ENCODE data around the gene CACNA1B.
"Not testable (repeated sequence)": the region's sequence is repeated elsewhere in the genome, so short reads cannot be mapped to it uniquely, and the experiment has no call there.

CACNA1B gene

DNA sequence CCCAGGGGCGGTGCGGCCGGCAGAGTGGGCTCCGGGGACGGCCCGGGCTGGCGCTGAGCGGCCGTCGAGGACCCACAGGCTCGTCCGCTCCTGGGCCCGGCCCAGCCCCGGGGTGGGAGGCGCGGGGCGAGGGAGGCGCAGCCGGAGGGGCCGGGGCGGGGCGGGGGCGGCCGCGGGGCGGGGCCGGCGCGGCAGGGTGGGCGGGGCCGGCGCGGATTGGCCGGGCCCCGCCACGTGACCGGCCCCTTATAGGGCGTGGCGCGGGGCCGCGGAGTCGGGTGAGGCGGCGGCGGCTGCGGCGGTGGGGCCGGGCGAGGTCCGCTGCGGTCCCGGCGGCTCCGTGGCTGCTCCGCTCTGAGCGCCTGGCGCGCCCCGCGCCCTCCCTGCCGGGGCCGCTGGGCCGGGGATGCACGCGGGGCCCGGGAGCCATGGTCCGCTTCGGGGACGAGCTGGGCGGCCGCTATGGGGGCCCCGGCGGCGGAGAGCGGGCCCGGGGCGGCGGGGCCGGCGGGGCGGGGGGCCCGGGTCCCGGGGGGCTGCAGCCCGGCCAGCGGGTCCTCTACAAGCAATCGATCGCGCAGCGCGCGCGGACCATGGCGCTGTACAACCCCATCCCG is at the start of gene CACNA1B:
Gene CACNA1B (plus strand): TSS at position 277 of the 617 bp plus-strand sequence. CDS start 152 bp downstream, at position 429.
- not testable (repeated sequence) for H3K9ac ChIP-seq (ENCODE audit: low read length); H3K4me3 ChIP-seq (ENCODE audit: low read length); DNase-seq (ENCODE audit: low read depth); H3K36me3 ChIP-seq (ENCODE audit: control insufficient read depth, insufficient read depth, low read length, severe bottlenecking); H3K4me1 ChIP-seq (ENCODE audit: control insufficient read depth, insufficient read depth, low read length); H3K9me3 ChIP-seq (ENCODE audit: control insufficient read depth, low read length)
- peaks cover 28% of the 10 kb centered on the region for H3K27me3 ChIP-seq (replicated peaks; ENCODE audit: control insufficient read depth, insufficient read depth, low read length)

DNA sequence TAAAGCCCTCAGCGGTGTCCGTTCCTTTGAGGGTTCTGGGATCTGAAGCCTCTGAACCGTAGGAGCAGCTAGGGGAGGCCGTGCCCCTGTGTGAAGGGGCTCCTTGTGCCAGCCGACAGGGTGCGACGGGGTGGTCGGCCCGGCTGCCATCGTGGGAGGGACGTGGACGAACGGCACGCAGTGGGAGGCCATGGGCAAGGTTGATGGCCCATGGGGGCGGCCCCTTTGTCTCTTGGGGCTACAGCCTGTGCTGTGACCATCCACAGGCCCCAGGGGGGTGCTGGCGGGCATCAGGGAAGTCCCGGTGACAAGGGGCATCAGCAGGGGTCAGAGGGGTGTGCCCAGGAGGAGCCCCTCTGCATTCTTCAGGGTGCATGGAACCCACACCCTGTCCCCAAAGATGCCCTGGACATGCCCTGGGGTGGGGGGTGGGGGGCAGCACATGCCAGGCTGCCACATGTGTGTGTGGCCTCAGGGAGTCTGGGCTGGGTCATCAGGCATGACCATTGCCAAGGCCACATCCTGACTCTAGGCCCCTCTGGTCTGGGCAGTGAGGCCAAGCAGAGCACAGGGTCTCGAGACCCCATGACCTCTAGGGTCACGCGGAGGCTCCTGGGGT is 49.6 kb upstream of the CACNA1B start:
- no peaks in the 10 kb centered on the region for H3K4me1 ChIP-seq (ENCODE audit: control insufficient read depth, insufficient read depth, low read length)
- no peaks in the 10 kb centered on the region for H3K27me3 ChIP-seq (replicated peaks; ENCODE audit: control insufficient read depth, insufficient read depth, low read length)
- H3K4me3 ChIP-seq (ENCODE audit: low read length), result no peak overlapping the region
- H3K9me3 ChIP-seq (ENCODE audit: control insufficient read depth, low read length), result no peaks in the 10 kb centered on the region
- no peak for DNase-seq (ENCODE audit: low read depth)
- H3K36me3 ChIP-seq (ENCODE audit: control insufficient read depth, insufficient read depth, low read length, severe bottlenecking), result peaks cover 58% of the 10 kb centered on the region
- H3K9ac ChIP-seq (ENCODE audit: low read length), result no peak overlapping the region

DNA sequence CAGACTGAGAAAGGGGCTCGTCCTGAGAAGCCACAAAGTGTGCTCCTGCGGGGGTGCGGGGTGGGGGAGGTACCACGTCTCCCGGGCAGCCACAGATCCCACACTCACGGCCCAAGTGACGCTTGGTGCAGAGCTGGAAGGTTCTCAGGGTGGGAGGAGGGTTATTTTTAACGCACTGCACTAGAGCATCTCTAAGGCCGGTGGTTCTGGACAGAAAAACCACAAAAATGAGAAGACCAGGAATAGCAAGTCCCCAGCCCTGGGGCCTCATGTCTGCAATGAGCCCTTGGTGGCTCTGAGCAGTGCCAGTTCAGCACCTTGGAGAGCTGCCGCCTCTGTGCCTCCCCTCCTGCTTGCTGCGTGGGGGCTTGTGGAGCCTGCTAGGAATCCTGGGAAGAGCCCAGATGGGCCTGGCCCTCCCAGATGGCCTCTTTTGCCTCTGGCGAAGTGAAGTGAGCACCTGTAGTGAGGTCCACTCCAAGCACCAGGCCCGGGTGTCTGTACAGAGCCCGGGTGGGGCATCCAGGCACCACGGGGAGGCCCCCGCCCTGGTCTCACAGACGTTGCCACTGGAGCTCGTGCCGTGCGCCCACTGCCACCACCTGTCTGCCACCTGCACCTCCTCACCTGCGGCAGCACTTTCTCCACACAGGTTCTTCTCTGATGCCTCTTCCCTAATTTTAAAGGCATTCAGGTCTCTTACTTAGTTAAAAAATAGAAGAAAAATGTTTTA is 48.9 kb upstream of the CACNA1B start:
- H3K9ac ChIP-seq (ENCODE audit: low read length), result no peak overlapping the region
- DNase-seq (ENCODE audit: low read depth), result peak; percentile 24
- no peaks in the 10 kb centered on the region for H3K4me1 ChIP-seq (ENCODE audit: control insufficient read depth, insufficient read depth, low read length)
- peaks cover 65% of the 10 kb centered on the region for H3K36me3 ChIP-seq (ENCODE audit: control insufficient read depth, insufficient read depth, low read length, severe bottlenecking)
- H3K9me3 ChIP-seq (ENCODE audit: control insufficient read depth, low read length), result no peaks in the 10 kb centered on the region
- no peak overlapping the region for H3K4me3 ChIP-seq (ENCODE audit: low read length)
- H3K27me3 ChIP-seq (replicated peaks; ENCODE audit: control insufficient read depth, insufficient read depth, low read length), result no peaks in the 10 kb centered on the region

DNA sequence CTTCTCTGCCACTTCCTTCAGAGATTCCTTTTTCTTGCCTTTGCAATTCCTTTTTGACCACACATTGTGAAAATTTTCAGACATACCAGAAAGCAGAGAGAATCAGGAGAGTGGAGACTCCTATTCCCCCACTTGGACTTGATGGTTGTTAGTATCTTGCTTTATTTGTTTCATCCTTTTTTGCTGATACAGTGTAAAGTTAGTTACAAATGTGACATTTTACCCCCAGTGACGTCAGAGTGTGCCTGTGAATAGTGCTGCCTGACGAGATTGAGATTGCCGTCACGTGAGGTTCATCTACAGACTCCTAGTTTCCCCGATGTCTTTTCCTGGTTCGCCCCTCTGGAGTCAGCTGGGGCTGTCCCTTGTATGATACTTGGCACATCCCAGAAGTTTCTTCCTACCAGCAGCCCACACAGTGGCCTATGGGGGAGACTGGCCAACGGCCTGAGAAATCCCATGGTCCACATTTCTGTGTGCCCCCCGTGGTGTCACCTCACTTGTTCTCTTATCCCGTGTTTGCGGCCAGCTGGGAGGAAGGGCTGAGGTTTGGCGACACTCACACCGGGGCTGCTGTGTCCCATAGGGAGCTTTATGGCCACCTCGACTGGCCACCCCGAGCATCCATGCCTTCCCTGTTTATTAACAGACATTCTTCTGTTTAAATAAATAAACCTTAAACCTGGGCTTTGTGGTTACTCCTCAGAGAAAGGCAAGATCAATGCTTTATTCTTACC is 48.2 kb upstream of the CACNA1B start:
- Histone ChIP-seq H3K4me1 (ENCODE audit: control insufficient read depth, insufficient read depth, low read length) (no peaks in the 10 kb centered on the region), H3K4me3 (ENCODE audit: low read length) (no peak overlapping the region), H3K36me3 (ENCODE audit: control insufficient read depth, insufficient read depth, low read length, severe bottlenecking) (peaks cover 67% of the 10 kb centered on the region), H3K27me3 (replicated peaks; ENCODE audit: control insufficient read depth, insufficient read depth, low read length) (no peaks in the 10 kb centered on the region), H3K9ac (ENCODE audit: low read length) (no peak overlapping the region), H3K9me3 (ENCODE audit: control insufficient read depth, low read length) (no peaks in the 10 kb centered on the region)
- no peak for DNase-seq (ENCODE audit: low read depth)

DNA sequence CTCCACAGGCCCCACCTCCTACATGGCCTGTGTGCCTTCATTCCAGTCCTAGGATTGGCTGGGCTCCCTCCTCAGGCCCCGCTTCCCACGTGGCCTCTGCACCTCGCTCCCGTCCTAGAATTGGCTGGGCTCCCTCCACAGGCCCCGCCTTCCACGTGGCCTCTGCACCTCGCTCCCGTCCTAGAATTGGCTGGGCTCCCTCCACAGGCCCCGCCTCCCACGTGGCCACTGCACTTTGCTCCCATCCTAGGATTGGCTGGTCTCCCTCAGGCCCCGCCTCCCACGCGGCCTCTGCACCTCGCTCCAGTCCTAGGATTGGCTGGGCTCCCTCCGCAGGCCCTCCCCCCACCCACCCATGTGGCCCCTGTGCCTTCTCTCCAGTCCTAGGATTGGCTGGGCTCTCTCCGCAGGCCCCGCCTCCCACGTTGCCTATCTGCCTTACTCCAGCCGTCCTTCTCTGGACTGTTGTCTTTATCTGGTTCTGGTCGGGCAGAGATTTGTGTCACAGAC is 45.3 kb upstream of the CACNA1B start:
- DNase-seq (ENCODE audit: low read depth), result no peak
- Histone ChIP-seq H3K27me3 (replicated peaks; ENCODE audit: control insufficient read depth, insufficient read depth, low read length) (no peaks in the 10 kb centered on the region), H3K36me3 (ENCODE audit: control insufficient read depth, insufficient read depth, low read length, severe bottlenecking) (peaks cover 66% of the 10 kb centered on the region), H3K4me3 (ENCODE audit: low read length) (no peak overlapping the region), H3K4me1 (ENCODE audit: control insufficient read depth, insufficient read depth, low read length) (no peaks in the 10 kb centered on the region), H3K9ac (ENCODE audit: low read length) (no peak overlapping the region), H3K9me3 (ENCODE audit: control insufficient read depth, low read length) (no peaks in the 10 kb centered on the region)

DNA sequence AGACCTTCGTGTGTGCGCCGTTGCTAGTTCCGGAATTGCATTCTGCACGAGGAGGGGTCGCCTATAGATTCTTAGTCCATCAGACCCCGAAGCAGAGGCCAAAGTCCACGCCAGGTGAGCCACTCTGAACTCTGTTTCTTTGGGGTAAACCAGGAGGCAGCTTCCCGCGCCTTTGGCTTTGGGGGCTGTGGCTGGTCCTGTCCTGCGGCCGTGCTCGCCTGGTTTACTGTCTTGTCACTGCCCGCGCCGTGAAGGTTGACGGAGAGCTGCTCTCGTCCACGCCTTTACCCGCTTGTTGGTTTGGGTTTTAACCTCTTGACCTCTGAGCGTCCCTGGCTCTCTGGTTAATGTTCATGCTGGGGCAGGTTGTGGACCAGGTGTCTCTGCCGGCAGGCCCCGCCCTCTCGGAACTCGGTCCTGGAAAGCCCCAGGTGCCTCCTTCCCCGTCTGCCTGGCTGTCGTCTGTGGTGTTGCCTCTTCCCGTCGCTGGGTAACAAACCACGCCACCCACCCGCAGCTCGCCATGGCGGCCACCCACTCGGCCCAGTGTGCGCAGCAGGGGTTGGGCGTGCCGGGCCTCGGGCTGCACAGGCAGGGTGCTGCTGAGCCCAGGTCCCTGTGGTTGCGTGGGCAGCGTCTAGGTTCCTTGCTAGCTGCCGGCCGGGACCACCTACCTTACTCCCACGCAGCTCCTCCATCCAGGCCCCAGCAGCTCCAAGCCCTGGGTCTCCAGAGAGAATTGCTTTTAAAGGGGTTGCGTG is 44.6 kb upstream of the CACNA1B start:
- peaks cover 64% of the 10 kb centered on the region for H3K36me3 ChIP-seq (ENCODE audit: control insufficient read depth, insufficient read depth, low read length, severe bottlenecking)

DNA sequence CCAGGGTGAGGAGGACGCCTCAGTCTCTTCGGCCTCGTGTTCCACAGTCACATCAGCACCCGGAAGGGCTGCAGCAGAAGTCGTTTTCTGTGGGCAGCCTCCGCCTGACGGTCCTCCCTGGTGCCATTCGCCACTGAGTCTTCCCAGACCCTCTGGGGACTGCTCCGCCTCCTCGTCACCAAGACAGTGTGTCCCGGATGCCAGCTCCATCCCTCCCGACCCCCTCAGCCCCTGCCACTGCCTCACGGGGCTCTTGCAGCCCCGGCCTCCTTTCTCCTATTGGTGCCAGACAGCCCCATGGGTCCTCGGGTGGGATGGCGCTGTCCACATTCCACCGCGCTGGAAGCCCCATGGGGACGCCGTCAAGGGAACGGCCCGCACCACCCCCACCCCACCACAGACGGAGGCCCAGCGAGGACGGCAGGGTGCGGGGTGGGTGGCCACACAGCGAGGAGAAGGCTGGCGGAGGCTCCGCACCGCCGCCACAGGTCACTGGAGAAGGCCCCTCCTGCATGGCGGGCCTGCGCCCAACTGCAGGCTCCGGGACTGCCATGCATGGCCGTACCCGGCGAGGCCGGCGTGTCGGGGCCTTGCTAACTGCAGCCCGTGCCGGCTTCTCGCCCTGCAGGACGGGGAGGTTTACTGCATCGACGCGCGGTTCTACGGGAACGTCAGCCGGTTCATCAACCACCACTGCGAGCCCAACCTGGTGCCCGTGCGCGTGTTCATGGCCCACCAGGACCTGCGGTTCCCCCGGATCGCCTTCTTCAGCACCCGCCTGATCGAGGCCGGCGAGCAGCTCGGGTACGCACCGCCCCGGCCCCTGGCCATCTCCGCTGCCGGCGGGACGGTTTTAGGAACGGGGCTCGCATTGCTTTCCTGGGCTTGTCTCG is 43.6 kb upstream of the CACNA1B start:
- H3K36me3 ChIP-seq (ENCODE audit: control insufficient read depth, insufficient read depth, low read length, severe bottlenecking), result peaks cover 70% of the 10 kb centered on the region
- no peaks in the 10 kb centered on the region for H3K4me1 ChIP-seq (ENCODE audit: control insufficient read depth, insufficient read depth, low read length)
- H3K9me3 ChIP-seq (ENCODE audit: control insufficient read depth, low read length), result no peaks in the 10 kb centered on the region
- H3K9ac ChIP-seq (ENCODE audit: low read length), result no peak overlapping the region
- no peak for DNase-seq (ENCODE audit: low read depth)
- no peak overlapping the region for H3K4me3 ChIP-seq (ENCODE audit: low read length)
- no peaks in the 10 kb centered on the region for H3K27me3 ChIP-seq (replicated peaks; ENCODE audit: control insufficient read depth, insufficient read depth, low read length)

More for the DNA sequence above, 44.6 kb upstream of the CACNA1B start:
- no peak for DNase-seq (ENCODE audit: low read depth)
- H3K9ac ChIP-seq (ENCODE audit: low read length), result no peak overlapping the region
- H3K4me1 ChIP-seq (ENCODE audit: control insufficient read depth, insufficient read depth, low read length), result no peaks in the 10 kb centered on the region
- no peaks in the 10 kb centered on the region for H3K9me3 ChIP-seq (ENCODE audit: control insufficient read depth, low read length)
- H3K27me3 ChIP-seq (replicated peaks; ENCODE audit: control insufficient read depth, insufficient read depth, low read length), result no peaks in the 10 kb centered on the region
- H3K4me3 ChIP-seq (ENCODE audit: low read length), result no peak overlapping the region

DNA sequence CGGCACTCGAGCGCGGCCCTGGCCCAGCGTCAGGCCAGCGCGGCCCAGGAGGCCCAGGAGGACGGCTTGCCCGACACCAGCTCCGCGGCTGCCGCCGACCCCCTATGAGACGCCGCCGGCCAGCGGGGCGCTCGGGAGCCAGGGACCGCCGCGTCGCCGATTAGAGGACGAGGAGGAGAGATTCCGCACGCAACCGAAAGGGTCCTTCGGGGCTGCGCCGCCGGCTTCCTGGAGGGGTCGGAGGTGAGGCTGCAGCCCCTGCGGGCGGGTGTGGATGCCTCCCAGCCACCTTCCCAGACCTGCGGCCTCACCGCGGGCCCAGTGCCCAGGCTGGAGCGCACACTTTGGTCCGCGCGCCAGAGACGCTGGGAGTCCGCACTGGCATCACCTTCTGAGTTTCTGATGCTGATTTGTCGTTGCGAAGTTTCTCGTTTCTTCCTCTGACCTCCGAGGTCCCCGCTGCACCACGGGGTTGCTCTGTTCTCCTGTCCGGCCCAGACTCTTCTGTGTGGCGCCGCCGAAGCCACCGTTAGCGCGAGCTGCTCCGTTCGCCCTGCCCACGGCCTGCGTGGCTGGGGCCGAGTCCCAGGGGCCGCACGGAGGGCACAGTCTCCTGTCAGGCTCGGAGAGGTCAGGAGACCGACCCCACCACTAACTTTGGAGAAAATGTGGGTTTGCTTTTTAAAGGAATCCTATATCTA is 42.6 kb upstream of the CACNA1B start:
- no peak for DNase-seq (ENCODE audit: low read depth)
- Histone ChIP-seq H3K9me3 (ENCODE audit: control insufficient read depth, low read length) (no peaks in the 10 kb centered on the region), H3K27me3 (replicated peaks; ENCODE audit: control insufficient read depth, insufficient read depth, low read length) (no peaks in the 10 kb centered on the region), H3K4me3 (ENCODE audit: low read length) (no peak overlapping the region), H3K9ac (ENCODE audit: low read length) (no peak overlapping the region), H3K36me3 (ENCODE audit: control insufficient read depth, insufficient read depth, low read length, severe bottlenecking) (peaks cover 60% of the 10 kb centered on the region), H3K4me1 (ENCODE audit: control insufficient read depth, insufficient read depth, low read length) (no peaks in the 10 kb centered on the region)

DNA sequence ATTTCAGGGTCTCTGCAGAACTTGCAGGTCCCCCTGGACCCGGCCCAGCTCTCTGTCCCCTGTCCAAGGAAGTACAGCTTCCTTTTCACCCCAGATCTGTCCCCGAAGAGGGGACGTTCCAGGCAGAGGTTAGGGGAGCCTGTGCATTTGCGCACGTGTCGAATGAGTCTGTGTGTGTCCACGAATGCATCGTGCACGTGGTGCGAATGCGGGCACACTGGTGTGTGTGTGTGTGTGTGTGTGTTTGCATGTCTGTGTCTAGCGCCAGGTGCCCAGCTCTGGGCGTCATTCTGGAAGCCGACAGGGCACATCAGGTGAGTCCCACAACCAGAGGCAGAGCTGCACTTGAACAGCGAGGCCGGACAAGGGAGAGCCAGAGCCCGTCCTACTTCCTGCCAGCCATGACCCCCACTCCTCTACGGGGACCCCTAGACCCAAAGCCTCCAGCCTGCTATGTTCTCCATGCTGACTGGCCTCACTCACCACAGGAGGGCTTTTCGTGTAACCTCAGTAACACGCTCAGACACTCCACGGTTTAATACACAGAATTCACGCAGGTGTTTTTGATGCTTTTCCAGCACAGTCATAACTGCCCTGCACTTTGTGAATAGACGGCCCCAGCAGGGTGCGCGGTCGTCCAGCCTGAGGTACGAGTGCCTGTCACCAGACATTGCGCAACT is 41.3 kb upstream of the CACNA1B start:
- no peaks in the 10 kb centered on the region for H3K4me1 ChIP-seq (ENCODE audit: control insufficient read depth, insufficient read depth, low read length)
- H3K9me3 ChIP-seq (ENCODE audit: control insufficient read depth, low read length), result no peaks in the 10 kb centered on the region
- no peak for DNase-seq (ENCODE audit: low read depth)
- no peak overlapping the region for H3K4me3 ChIP-seq (ENCODE audit: low read length)
- no peaks in the 10 kb centered on the region for H3K27me3 ChIP-seq (replicated peaks; ENCODE audit: control insufficient read depth, insufficient read depth, low read length)
- no peak overlapping the region for H3K9ac ChIP-seq (ENCODE audit: low read length)
- peaks cover 55% of the 10 kb centered on the region for H3K36me3 ChIP-seq (ENCODE audit: control insufficient read depth, insufficient read depth, low read length, severe bottlenecking)
